IMR-90 (cell line): Measurements from ENCODE around the gene CPN2. TPM values are rescaled to one million over a fixed set of nuclear protein-coding genes. Genes with fewer than 3 reads are reported as not detected.
A peak's percentile ranks its signal among the peaks of the same experiment; 100 is the strongest.

Source experiments
- ATAC-seq: fragments of 200-7000 bp; cut with Tn5 transposase; 2 replicates; pipeline ENCODE4 v1.9.1; 2020; ENCODE audit warnings: low read depth, mild to moderate bottlenecking, moderate library complexity
- BruUV-seq: library from RNA; stranded (reverse); fragments of 400-500 nt; replicated peaks from 2 replicates; lab custom pipeline; 2021; lab: Mats Ljungman, UMichigan
- CTCF ChIA-PET: fragments of 300-600 bp; formaldehyde crosslinking; extraction: SDS; loops from one replicate; lab custom pipeline; 2021; ENCODE audit warnings: antibody characterized with exemption; lab: Yijun Ruan, JAX
- POLR2A ChIA-PET: fragments of 300-600 bp; sonication (Branson Sonifier 250); formaldehyde crosslinking; loops from one replicate; lab custom pipeline; 2022; ENCODE audit warnings: antibody characterized with exemption; ENCODE audit not compliant: unreplicated experiment; lab: Charles Lee
- DNase-seq: peaks from one replicate; pipeline ENCODE4 v3.0.0; 2013
- H2AFZ ChIP-seq: replicated peaks from 2 replicates; pipeline ENCODE3; 2013; ENCODE audit warnings: low read length, mild to moderate bottlenecking; ENCODE audit not compliant: poor library complexity
- H2AK5ac ChIP-seq: 2 replicates; pipeline ENCODE4 v1.6.1; 2013; ENCODE audit warnings: low read depth, low read length, inconsistent platforms
- H2AK9ac ChIP-seq: replicated peaks from 2 replicates; pipeline ENCODE3; 2013; ENCODE audit warnings: mild to moderate bottlenecking, low read depth, low read length, moderate library complexity; ENCODE audit not compliant: poor library complexity
- H2BK120ac ChIP-seq: 2 replicates; pipeline ENCODE4 v1.6.1; 2013; ENCODE audit warnings: low read depth, low read length, inconsistent platforms
- H2BK15ac ChIP-seq: 3 replicates; pipeline ENCODE4 v1.6.1; 2013; ENCODE audit warnings: low read depth, low read length, inconsistent platforms
- H2BK20ac ChIP-seq: 2 replicates; pipeline ENCODE4 v1.6.1; 2013; ENCODE audit warnings: low read depth, mild to moderate bottlenecking, inconsistent platforms, low read length, moderate library complexity
- H2BK5ac ChIP-seq: 2 replicates; pipeline ENCODE4 v1.6.1; 2013; ENCODE audit warnings: mild to moderate bottlenecking, low read depth, low read length, inconsistent platforms; ENCODE audit not compliant: poor library complexity, severe bottlenecking
- H3K14ac ChIP-seq: replicated peaks from 2 replicates; pipeline ENCODE4 v1.6.1; 2013; ENCODE audit warnings: low read depth, low read length, inconsistent platforms
- H3K18ac ChIP-seq: 2 replicates; pipeline ENCODE4 v1.6.1; 2013; ENCODE audit warnings: low read depth, low read length, control low read depth
- H3K23ac ChIP-seq: 2 replicates; pipeline ENCODE4 v1.6.1; 2013; ENCODE audit warnings: low read depth, low read length, inconsistent platforms
- H3K27ac ChIP-seq: 2 replicates; pipeline ENCODE4 v1.5.1; 2013; ENCODE audit warnings: mild to moderate bottlenecking, control low read depth, low read length; ENCODE audit not compliant: insufficient read depth
- H3K27me3 ChIP-seq: 2 replicates; pipeline ENCODE4 v1.6.1; 2013; ENCODE audit warnings: low read length; ENCODE audit not compliant: control insufficient read depth, insufficient read depth
- H3K36me3 ChIP-seq: 2 replicates; pipeline ENCODE4 v1.6.1; 2013; ENCODE audit warnings: low read length, mixed read lengths; ENCODE audit not compliant: control insufficient read depth, insufficient read depth
- H3K4ac ChIP-seq: 2 replicates; pipeline ENCODE4 v1.6.1; 2013; ENCODE audit warnings: low read depth, low read length, inconsistent platforms
- H3K4me1 ChIP-seq: 2 replicates; pipeline ENCODE4 v1.6.1; 2013; ENCODE audit warnings: low read length, mixed read lengths; ENCODE audit not compliant: control insufficient read depth, insufficient read depth
- H3K4me2 ChIP-seq: 2 replicates; pipeline ENCODE4 v1.6.1; 2013; ENCODE audit warnings: low read depth, mild to moderate bottlenecking, control low read depth, low read length, moderate library complexity
- H3K4me3 ChIP-seq: 2 replicates; pipeline ENCODE4 v1.5.1; 2013; ENCODE audit warnings: low read depth, mild to moderate bottlenecking, control low read depth, low read length, moderate library complexity; ENCODE audit not compliant: insufficient read depth
- H3K56ac ChIP-seq: 2 replicates; pipeline ENCODE4 v1.6.1; 2013; ENCODE audit warnings: low read length, inconsistent platforms; ENCODE audit not compliant: insufficient read depth; ENCODE audit errors: extremely low read depth
- H3K79me1 ChIP-seq, 2 experiments: 2 replicates each; pipeline ENCODE4 v1.6.1; 2013; ENCODE audit warnings: low read length in 2 of 2, inconsistent platforms in 1 of 2, low read depth in 1 of 2
- H3K9ac ChIP-seq: 2 replicates; pipeline ENCODE4 v1.6.1; 2013; ENCODE audit warnings: low read depth, low read length, control low read depth
- H3K9me1 ChIP-seq: 2 replicates; pipeline ENCODE4 v1.6.1; 2013; ENCODE audit warnings: low read length, inconsistent platforms; ENCODE audit not compliant: insufficient read depth
- H3K9me3 ChIP-seq: 2 replicates; pipeline ENCODE4 v1.6.1; 2013; ENCODE audit warnings: low read length; ENCODE audit not compliant: control insufficient read depth, insufficient read depth
- H4K20me1 ChIP-seq: 2 replicates; pipeline ENCODE4 v1.6.1; 2013; ENCODE audit warnings: low read length, inconsistent platforms; ENCODE audit not compliant: insufficient read depth
- H4K5ac ChIP-seq: 2 replicates; pipeline ENCODE4 v1.6.1; 2013; ENCODE audit warnings: mild to moderate bottlenecking, low read depth, low read length, control low read depth
- H4K8ac ChIP-seq, 2 experiments: 2 replicates each; pipeline ENCODE4 v1.6.1; 2013; ENCODE audit warnings: low read depth in 2 of 2, low read length in 2 of 2, control low read depth in 1 of 2, inconsistent platforms in 1 of 2
- H4K91ac ChIP-seq: 2 replicates; pipeline ENCODE4 v1.6.1; 2013; ENCODE audit warnings: low read depth, low read length, inconsistent platforms; ENCODE audit not compliant: insufficient read depth
- BHLHE40 ChIP-seq: fragments of 150-350 bp; IDR thresholded peaks from 2 replicates; pipeline ENCODE4 v1.6.1; 2016; ENCODE audit warnings: mild to moderate bottlenecking, low read depth, low read length
- CEBPB ChIP-seq: IDR thresholded peaks from 2 replicates; pipeline ENCODE4 v1.6.1; 2012; ENCODE audit warnings: low read depth, low read length, improper control_type of control experiment
- CHD1 ChIP-seq: IDR thresholded peaks from 2 replicates; pipeline ENCODE4 v1.6.1; 2012; ENCODE audit warnings: low read depth, low read length, improper control_type of control experiment
- FOS ChIP-seq: fragments of 150-350 bp; IDR thresholded peaks from 2 replicates; pipeline ENCODE4 v1.6.1; 2016; ENCODE audit warnings: low read depth, low read length
- MAZ ChIP-seq: IDR thresholded peaks from 2 replicates; pipeline ENCODE4 v1.6.1; 2012; ENCODE audit warnings: low read depth, mild to moderate bottlenecking, low read length, improper control_type of control experiment, moderate library complexity, borderline replicate concordance
- NFE2L2 ChIP-seq: fragments of 150-350 bp; IDR thresholded peaks from 2 replicates; pipeline ENCODE4 v1.6.1; 2016; ENCODE audit warnings: low read depth, mild to moderate bottlenecking, low read length
- RCOR1 ChIP-seq: IDR thresholded peaks from 2 replicates; pipeline ENCODE4 v1.6.1; 2012; ENCODE audit warnings: mild to moderate bottlenecking, low read length, improper control_type of control experiment; ENCODE audit not compliant: insufficient replicate concordance
- SMC3 ChIP-seq: fragments of 150-350 bp; IDR thresholded peaks from 2 replicates; pipeline ENCODE4 v1.6.1; 2016; ENCODE audit warnings: low read depth, mild to moderate bottlenecking, antibody characterized with exemption, low read length, moderate library complexity
- WGBS, 2 experiments: methylation state at CpG; one replicate each; pipeline versions ENCODE4 v1.1.5 to v1.1.7; 2013; ENCODE audit warnings: missing lambda C conversion rate in 2 of 2; ENCODE audit not compliant: insufficient read length in 1 of 2; ENCODE audit errors: extremely low coverage in 2 of 2; 5-methylcytosine and 5-hydroxymethylcytosine counted together
- dilution Hi-C: fragments of 300-500 bp; cut with HindIII; formaldehyde crosslinking; loops from one replicate; pipeline ENCODE4 v1.14.3; 2018; ENCODE audit warnings: low sequenced_read_pairs; ENCODE audit not compliant: unreplicated experiment
- in situ Hi-C: fragments of 300-500 bp; cut with MboI; formaldehyde crosslinking; loops from 3 replicates; pipeline ENCODE4 v1.14.3; 2019; ENCODE audit warnings: low sequenced_read_pairs, inconsistent platforms, mixed read lengths
- intact Hi-C: fragments of 100-400 bp; cut with micrococcal nuclease; formaldehyde crosslinking; loops from 2 replicates; pipeline ENCODE4 v1.10.0; 2022
- polyA plus RNA-seq, 3 experiments: library from polyadenylated mRNA; depleted of rRNA; stranded (reverse); fragments of >200 nt; gene quantifications; 2 replicates each; pipeline ENCODE4 v1.2.3, GENCODE V29; 2012; ENCODE audit warnings: low replicate concordance in 1 of 3
- total RNA-seq: library from RNA; depleted of rRNA; stranded (reverse); fragments of >200 nt; gene quantifications from 2 replicates; pipeline ENCODE4 v1.2.3, GENCODE V29; 2012
- TF ChIP-seq, protein P1 (sequence below): conservative IDR thresholded peaks from 2 replicates; pipeline ENCODE4 v1.5.1; 2012; ENCODE audit warnings: mild to moderate bottlenecking, low read depth, low read length, improper control_type of control experiment
- TF ChIP-seq, protein P2 (sequence below): fragments of 150-350 bp; IDR thresholded peaks from 2 replicates; pipeline ENCODE4 v1.6.1; 2016; ENCODE audit warnings: low read depth, mild to moderate bottlenecking, low read length, moderate library complexity, borderline replicate concordance

Gene CPN2
- total and polyA plus RNA-seq, 2 of the 4 experiments (the other 2 are of a cell fraction), result 0.07 TPM; not detected in 1

DNA sequence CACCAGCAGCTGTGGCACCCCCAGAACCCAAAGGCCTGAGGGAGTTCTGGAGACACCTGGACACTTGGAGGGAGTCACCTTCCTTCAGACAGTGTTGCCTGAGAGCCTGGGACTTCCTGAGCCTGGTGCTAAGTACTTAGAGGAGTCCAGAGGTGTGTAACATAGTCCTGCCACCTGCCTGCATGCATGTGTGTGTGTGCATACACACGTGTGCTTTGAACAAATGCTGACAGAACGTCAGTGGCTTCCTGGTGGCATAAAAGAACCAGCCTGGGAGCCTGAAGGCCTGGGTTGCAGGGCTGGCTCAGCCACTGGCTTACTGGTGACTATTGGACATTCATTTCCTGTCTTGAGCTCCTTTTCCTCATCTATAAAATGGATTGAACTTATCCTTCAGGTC, 3.2 kb upstream of the CPN2 start:
- Histone ChIP-seq H4K91ac (no peak overlapping the region), H3K9me1 (peaks cover 16% of the 10 kb centered on the region), H4K8ac (no peak overlapping the region), H3K4me2 (no peak overlapping the region), H3K9ac (no peak overlapping the region), H2BK20ac (no peak overlapping the region), H2AK5ac (no peak overlapping the region), H2AFZ (no peak overlapping the region), H3K9me3 (no peaks in the 10 kb centered on the region), H2BK120ac (no peak overlapping the region), H3K4me3 (no peak overlapping the region), H2AK9ac (peak overlapping the region; percentile 73), H3K18ac (no peak overlapping the region), H3K27ac (no peak overlapping the region), H3K79me1 (no peaks in the 10 kb centered on the region), H3K4me1 (peaks cover 3% of the 10 kb centered on the region), H3K56ac (no peak overlapping the region), H3K27me3 (peaks cover 16% of the 10 kb centered on the region), H2BK5ac (no peak overlapping the region), H3K23ac (no peak overlapping the region), H3K4ac (no peak overlapping the region), H3K14ac (no peak overlapping the region), H2BK15ac (no peak overlapping the region), H4K20me1 (no peaks in the 10 kb centered on the region), H3K36me3 (no peaks in the 10 kb centered on the region), H4K5ac (no peak overlapping the region)
- ChIA-PET CTCF (no interaction called here), POLR2A (no interaction called here)
- dilution Hi-C loops (no loop called here), intact Hi-C loops (no loop called here), in situ Hi-C loops (loop anchor here (5.0 kb wide), 1 partner anchor 38 kb away; no protein-coding TSS in a partner anchor)
- TF ChIP-seq NFE2L2 (no peak), RCOR1 (no peak), CEBPB (no peak), CHD1 (no peak), FOS (no peak), MAZ (no peak), BHLHE40 (no peak), SMC3 (no peak)
- TF ChIP-seq, protein P1, sequence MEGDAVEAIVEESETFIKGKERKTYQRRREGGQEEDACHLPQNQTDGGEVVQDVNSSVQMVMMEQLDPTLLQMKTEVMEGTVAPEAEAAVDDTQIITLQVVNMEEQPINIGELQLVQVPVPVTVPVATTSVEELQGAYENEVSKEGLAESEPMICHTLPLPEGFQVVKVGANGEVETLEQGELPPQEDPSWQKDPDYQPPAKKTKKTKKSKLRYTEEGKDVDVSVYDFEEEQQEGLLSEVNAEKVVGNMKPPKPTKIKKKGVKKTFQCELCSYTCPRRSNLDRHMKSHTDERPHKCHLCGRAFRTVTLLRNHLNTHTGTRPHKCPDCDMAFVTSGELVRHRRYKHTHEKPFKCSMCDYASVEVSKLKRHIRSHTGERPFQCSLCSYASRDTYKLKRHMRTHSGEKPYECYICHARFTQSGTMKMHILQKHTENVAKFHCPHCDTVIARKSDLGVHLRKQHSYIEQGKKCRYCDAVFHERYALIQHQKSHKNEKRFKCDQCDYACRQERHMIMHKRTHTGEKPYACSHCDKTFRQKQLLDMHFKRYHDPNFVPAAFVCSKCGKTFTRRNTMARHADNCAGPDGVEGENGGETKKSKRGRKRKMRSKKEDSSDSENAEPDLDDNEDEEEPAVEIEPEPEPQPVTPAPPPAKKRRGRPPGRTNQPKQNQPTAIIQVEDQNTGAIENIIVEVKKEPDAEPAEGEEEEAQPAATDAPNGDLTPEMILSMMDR, result no peak
- TF ChIP-seq, protein P2, sequence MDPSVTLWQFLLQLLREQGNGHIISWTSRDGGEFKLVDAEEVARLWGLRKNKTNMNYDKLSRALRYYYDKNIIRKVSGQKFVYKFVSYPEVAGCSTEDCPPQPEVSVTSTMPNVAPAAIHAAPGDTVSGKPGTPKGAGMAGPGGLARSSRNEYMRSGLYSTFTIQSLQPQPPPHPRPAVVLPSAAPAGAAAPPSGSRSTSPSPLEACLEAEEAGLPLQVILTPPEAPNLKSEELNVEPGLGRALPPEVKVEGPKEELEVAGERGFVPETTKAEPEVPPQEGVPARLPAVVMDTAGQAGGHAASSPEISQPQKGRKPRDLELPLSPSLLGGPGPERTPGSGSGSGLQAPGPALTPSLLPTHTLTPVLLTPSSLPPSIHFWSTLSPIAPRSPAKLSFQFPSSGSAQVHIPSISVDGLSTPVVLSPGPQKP, result no peak
- ATAC-seq, result no peak
- 50% methylated on average over 1 of the region's 2 CpGs; no CpG with 5 or more reads in 1 of the 2 experiments for WGBS, 2 experiments
- DNase-seq, result no peak
- BruUV-seq, result no TSS peak
